ENCODE data around the gene ARIH1. TPM values are rescaled to one million over a fixed set of nuclear protein-coding genes. Genes with fewer than 3 reads are reported as not detected.
"Not testable (repeated sequence)": the region's sequence is repeated elsewhere in the genome, so short reads cannot be mapped to it uniquely, and the experiment has no call there.

ARIH1 gene
- total RNA-seq, 2 donors from 2014 or later: 102 to 151 TPM

- Histone ChIP-seq H3K4me1 (no peaks in the 10 kb centered on the region), H3K9ac (ENCODE audit: low read depth in 2 of 2, low read length in 2 of 2) (no peak overlapping the region), H3K27ac (no peak overlapping the region), H3K4me3 (no peak overlapping the region), H3K36me3 (no peaks in the 10 kb centered on the region), H3K9me3 (no peaks in the 10 kb centered on the region), H3K27me3 (no peaks in the 10 kb centered on the region)
- peak; percentile 36 for DNase-seq
- intact Hi-C loops (cut with DNase I): loop anchor here (10.0 kb wide), 1 partner anchor 75 kb away; no protein-coding TSS in a partner anchor
- peak; percentile 41 for TF ChIP-seq CTCF (IDR thresholded peaks at IDR 0.05)
Observed at GRCh38 chr15:72599855-72600464, 125.8 kb downstream of the ARIH1 start.

DNA sequence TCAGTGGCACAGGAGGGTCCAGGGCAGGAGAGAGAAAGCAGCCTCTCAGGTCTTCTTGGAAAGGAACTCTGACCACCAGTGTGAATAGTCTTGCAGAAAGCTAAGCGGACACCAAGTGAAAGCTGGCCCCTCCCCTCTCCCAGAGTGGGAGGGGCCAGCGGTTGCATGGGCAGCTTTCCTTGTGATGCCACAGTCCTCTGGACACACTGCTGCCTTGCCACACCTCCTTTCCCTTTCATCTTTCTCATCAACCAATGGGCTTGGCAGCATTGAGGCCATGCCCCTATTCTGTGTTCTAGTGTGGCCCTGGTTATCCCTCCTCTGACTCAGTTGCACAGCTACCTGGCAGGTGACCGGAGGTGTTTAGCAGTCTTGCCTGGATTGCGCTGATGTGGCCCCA lies 130.7 kb downstream of the ARIH1 start:
- no peaks in the 10 kb centered on the region for H3K4me1 ChIP-seq
- no peak for DNase-seq
- no peaks in the 10 kb centered on the region for H3K9me3 ChIP-seq
- H3K27me3 ChIP-seq: no peaks in the 10 kb centered on the region
- no peak overlapping the region for H3K27ac ChIP-seq
- no peak overlapping the region for H3K9ac ChIP-seq (ENCODE audit: low read depth in 2 of 2, low read length in 2 of 2)
- no peaks in the 10 kb centered on the region for H3K36me3 ChIP-seq
- intact Hi-C loops (cut with DNase I): loop anchor here (10.0 kb wide), 1 partner anchor 70 kb away; no protein-coding TSS in a partner anchor
- no peak for TF ChIP-seq CTCF (IDR thresholded peaks at IDR 0.05)
- no peak overlapping the region for H3K4me3 ChIP-seq

DNA sequence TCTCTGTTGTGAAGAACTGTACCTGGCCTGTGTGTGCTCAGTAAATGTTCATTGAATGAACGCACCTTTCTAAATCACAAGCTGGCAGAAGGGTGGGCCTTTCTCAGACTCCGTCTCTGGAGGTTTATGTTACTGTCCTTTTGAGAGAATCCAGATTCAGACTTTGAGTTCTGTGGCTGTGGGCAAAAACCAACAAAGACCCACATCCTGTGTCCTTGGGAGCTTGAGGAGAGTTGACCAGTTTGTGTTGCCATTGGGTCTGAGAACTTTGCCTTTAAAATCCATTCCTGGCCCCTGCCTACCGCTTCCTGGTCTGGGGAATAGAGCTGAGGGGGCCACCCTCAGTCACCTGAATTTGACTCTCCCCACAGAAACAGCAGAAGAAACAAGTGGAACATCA lies 134.0 kb downstream of the ARIH1 start:
- not testable (repeated sequence) for H3K4me3 ChIP-seq; H3K9me3 ChIP-seq; H3K27ac ChIP-seq; H3K4me1 ChIP-seq; DNase-seq; H3K9ac ChIP-seq (ENCODE audit: low read depth in 2 of 2, low read length in 2 of 2); H3K27me3 ChIP-seq; H3K36me3 ChIP-seq
- intact Hi-C loops (cut with DNase I): loop anchor here (10.0 kb wide), 1 partner anchor 67 kb away; no protein-coding TSS in a partner anchor

GRCh38 chr15:72609862-72610261 lies 135.7 kb downstream of the ARIH1 start:
- no peaks in the 10 kb centered on the region for H3K4me1 ChIP-seq
- no peak overlapping the region for H3K9ac ChIP-seq (ENCODE audit: low read depth in 2 of 2, low read length in 2 of 2)
- TF ChIP-seq CTCF (IDR thresholded peaks at IDR 0.05): no peak
- H3K36me3 ChIP-seq: no peaks in the 10 kb centered on the region
- no peak overlapping the region for H3K4me3 ChIP-seq
- H3K27ac ChIP-seq: no peak overlapping the region
- H3K9me3 ChIP-seq: no peaks in the 10 kb centered on the region
- H3K27me3 ChIP-seq: no peaks in the 10 kb centered on the region
- intact Hi-C loops (cut with DNase I): loop anchor here (10.0 kb wide), 1 partner anchor 65 kb away; no protein-coding TSS in a partner anchor
- DNase-seq: no peak

- H3K9me3 ChIP-seq; DNase-seq; H3K9ac ChIP-seq (ENCODE audit: low read depth in 2 of 2, low read length in 2 of 2); intact Hi-C loops (cut with DNase I); H3K4me3 ChIP-seq; H3K27me3 ChIP-seq; H3K36me3 ChIP-seq; H3K27ac ChIP-seq; H3K4me1 ChIP-seq: not testable (repeated sequence)
Observed at GRCh38 chr15:72612324-72612723, 138.2 kb downstream of the ARIH1 start.

GRCh38 chr15:72614810-72615532 lies 140.8 kb downstream of the ARIH1 start:
- H3K4me1 ChIP-seq: no peaks in the 10 kb centered on the region
- no peaks in the 10 kb centered on the region for H3K36me3 ChIP-seq
- H3K27ac ChIP-seq: no peak overlapping the region
- no peak overlapping the region for H3K9ac ChIP-seq (ENCODE audit: low read depth in 2 of 2, low read length in 2 of 2)
- H3K9me3 ChIP-seq: no peaks in the 10 kb centered on the region
- TF ChIP-seq CTCF (IDR thresholded peaks at IDR 0.05): no peak
- intact Hi-C loops (cut with DNase I): no loop called here
- H3K4me3 ChIP-seq: no peak overlapping the region
- DNase-seq: no peak
- H3K27me3 ChIP-seq: no peaks in the 10 kb centered on the region

DNA sequence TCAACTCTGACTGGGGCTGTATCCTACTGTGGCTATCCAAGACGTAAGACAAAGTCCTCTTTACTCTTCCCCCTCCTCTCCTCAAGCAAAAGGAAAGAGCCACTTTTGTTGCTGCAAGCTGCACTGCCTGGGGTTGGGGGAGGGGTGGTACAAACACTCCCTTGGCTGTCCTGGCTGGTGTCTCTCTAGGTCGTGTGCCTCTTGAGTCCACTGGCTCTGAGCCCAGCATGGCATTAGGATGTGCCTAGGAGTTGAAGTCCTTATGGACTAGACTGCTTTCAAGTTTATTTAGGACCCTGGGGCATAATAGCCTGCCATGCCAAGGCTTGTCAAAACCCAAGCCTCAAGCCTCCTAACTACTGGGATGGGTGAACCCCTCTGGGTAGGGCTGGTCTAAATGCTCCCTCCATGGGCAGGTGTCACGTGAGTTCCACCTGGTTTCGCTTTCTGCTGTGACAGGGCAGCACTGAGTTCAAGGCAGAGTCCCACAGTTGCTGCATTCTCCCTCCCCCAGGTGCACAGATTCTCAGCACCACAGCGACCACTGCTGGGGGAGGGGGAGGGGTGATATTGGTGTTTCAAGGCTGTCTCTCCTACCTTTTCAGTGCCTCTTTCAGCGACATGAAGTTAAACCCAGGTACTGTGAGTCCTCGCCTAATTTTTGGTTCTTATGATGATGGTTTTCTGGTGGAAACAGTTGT lies 141.6 kb downstream of the ARIH1 start:
- H3K27ac ChIP-seq; H3K36me3 ChIP-seq; H3K4me3 ChIP-seq; H3K9ac ChIP-seq (ENCODE audit: low read depth in 2 of 2, low read length in 2 of 2); DNase-seq; H3K9me3 ChIP-seq; intact Hi-C loops (cut with DNase I); H3K4me1 ChIP-seq; H3K27me3 ChIP-seq: not testable (repeated sequence)
